ENCODE data around the gene RPS6KA2.
"Not testable (repeated sequence)": the region's sequence is repeated elsewhere in the genome, so short reads cannot be mapped to it uniquely, and the experiment has no call there.

Gene RPS6KA2

DNA sequence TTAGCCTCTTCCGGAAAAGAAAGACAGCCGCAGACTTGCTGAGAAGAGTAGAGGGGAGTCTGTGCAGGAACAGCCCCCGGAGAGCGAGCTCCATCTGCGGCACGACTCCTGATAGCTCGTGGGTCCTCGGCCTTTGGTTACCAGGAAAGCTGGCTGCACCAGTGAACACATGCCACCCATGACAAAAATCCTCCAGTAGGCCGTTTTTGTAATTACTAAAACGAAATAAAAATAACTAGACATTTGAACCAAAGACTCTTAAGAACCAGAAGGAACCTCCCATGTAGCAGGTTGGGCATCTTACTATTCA lies 82.8 kb downstream of the RPS6KA2 start:
- no peak for DNase-seq

DNA sequence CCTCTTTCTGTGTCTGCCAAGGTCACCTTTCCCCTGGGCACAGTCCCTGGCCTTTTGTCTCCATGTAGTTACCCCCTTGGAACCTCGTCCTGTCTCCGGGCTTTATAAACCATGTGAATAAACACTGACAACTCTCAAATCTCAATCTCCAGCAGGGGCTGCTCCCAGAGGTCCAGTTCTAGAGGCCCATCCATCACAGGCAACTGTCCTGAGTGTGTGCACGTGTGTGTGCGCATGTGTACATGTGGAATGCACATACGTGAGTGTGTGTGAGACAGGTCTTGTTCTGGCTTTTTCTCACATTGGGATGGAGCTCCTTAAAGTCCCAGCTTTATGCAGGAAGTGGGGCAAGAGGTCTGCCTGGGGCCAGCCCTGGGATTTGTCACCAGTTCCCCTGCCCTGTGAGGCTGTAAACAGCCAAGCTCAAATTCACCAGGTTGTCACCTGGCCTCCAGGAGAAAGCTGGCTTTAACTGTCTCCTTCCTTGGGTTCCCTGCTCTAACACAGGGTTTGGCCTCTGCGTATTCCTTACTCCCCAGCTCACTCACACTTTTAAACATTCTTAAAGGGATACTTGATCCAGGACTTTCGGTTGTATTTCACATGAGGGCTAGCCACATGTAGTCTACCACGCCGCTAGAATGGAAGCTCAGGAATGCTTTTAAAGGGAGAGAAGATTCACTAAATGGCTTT lies 83.3 kb downstream of the RPS6KA2 start:
- no peak for DNase-seq

GRCh38 chr6:166542580-166542912 lies 84.5 kb downstream of the RPS6KA2 start:
- DNase-seq = no peak

- no peak for DNase-seq
These were observed 85.0 kb downstream of the RPS6KA2 start for GRCh38 chr6:166541876-166542579.

DNA sequence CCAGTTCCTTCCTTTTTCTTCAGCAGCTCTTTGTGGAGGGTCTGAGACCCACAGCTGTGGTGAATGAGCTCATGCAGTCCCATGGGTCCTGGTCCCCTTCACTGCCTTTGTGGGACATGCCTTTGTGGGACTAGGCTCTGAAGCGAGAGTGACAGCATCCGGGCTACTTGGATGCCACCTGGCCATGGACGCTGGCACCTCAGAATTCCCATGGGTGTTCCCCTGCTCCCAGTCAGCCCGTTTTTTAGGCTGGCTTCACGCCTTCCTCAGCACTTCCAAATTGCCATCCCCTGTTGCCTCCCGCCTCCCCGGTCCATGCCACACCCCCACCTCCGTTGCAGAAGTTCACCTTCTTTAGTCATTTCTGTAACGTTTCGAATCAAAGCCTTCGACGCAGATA lies 85.7 kb downstream of the RPS6KA2 start:
- DNase-seq = no peak

DNA sequence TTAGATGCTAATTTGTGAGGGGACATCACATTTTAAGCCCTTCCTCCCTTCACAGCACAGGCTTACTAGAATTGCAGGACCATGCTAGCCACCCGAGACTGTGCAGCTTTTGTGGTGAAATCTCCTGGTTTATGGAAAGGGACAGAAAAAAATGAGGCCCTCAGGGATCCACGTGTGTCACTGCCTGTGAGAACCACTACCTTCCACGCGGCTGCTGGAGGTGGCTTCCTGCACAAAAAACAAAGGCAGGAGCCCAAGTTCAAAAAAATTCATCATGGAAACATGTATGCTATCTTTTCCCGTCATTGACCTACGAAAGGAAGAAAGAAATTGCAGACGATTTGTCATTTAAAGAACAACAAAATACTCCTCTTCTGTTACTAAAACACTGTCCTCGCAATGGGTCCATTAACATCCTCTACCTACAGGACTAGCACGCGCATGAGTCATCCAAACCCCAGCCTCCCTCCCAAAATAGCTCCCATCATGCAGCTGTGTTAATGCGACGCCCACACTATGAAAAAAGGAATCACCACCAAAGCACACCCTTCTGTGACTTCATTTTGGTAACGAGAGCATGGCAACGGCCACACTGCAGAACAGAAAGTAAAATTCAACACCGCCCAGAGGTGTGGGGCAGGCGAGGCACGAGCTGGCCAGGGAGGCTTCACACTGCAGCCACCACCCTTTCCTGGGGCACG lies 86.3 kb downstream of the RPS6KA2 start:
- DNase-seq = no peak

DNA sequence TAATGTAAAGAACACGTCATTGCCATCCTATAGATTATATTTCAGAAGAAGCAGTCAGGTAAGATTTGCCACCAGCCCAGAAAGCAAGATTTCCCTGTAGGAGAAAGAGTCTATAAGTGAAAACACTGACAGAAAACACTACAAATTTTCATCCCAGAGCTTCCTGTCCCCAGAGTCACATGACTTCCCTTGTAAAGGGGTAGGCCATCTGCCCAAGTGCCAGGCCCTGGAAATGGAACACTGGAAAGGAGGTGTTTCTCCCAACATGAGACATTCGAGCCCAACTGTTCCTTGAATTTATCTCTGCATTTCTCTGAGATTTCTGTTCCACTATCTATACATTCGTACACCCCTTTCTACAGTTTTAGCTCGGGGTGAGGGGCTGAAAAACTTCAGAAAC lies 87.5 kb downstream of the RPS6KA2 start:
- DNase-seq = no peak

GRCh38 chr6:166539011-166539385 lies 88.1 kb downstream of the RPS6KA2 start:
- DNase-seq = not testable (repeated sequence)

GRCh38 chr6:166538297-166539010 lies 88.6 kb downstream of the RPS6KA2 start:
- no peak for DNase-seq

- DNase-seq = no peak
These were observed 92.2 kb downstream of the RPS6KA2 start for GRCh38 chr6:166534658-166535406.

GRCh38 chr6:166533205-166533824 lies 93.7 kb downstream of the RPS6KA2 start:
- DNase-seq = no peak

GRCh38 chr6:166532302-166532701 lies 94.7 kb downstream of the RPS6KA2 start:
- no peak for DNase-seq

GRCh38 chr6:166530211-166531095 lies 96.6 kb downstream of the RPS6KA2 start:
- no peak for DNase-seq

DNA sequence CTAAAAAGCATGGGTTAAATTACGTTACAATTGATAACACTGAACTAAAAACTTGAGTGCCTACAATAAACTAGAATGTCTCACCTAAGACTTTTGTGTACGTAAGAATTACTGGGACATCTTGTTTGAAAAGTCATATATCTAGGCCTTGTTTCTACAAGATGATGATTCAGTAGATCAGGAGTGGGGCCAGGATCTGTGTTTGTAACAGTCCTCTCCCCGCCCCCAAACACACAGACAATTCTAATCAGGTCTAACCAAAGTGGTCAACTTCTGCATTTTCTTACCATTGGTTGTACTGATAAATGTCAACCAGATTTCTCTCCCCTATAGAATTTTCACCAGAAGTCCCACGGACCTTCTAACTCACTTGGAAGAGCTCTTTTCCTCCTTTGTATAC lies 97.5 kb downstream of the RPS6KA2 start:
- no peak for DNase-seq

- not testable (repeated sequence) for DNase-seq
These were observed 98.0 kb downstream of the RPS6KA2 start for GRCh38 chr6:166529058-166529457.

DNA sequence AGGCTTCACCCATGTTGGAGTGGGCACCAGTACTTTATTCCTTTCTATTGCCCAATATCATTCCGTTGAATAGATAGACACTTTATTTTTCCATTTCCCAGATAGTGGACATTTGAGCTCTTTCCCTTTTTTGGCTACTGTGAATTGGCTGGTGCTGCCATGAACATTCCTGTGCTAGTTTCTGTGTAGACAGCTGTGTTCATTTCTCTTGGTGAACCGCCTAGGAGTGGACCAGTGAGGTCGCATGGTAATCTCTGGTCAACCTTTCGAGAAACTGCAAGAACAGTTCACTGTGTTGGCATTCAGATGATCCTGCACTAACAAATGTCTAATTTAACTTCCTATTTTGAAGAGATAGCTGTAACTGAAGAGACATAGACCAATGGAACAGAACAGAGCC lies 99.2 kb downstream of the RPS6KA2 start:
- DNase-seq = no peak

DNA sequence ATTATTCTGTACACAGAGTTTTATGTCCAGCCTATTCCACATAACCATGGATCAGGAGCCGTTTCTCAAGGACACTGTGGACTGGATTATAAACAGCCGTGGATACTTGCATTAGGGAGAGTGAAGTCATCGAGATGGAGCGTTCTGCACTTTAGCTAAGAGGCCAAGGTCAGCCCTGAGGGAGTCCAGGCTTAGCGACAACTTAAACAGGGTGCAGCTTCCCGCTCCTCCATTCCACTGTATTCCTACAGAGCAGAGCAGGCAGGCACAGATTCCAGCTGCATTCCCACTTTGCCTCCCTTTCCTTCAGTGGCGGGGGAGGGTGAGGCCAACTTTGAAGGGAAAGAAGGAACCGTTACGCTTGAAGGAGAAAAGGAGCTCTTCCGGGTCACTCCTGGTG lies 100.1 kb downstream of the RPS6KA2 start:
- DNase-seq = no peak

DNA sequence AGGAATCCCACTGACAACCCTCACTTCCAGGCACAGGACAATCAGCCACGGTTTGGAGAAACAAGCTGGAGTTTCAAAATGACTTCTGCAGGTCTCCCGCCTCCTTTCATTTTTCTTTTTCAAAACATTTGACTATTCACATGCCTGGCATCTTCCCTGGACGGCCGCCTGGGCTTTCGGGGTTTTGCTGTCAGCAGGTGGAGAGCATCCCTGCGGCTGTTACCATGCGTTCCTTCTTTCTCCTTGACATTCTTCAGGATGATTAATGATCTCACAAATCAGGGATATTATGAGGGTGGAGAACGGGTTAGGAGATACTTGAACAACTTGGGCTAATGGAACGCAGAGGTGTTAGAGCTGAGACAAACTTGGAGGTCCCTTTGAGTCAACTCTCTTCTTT lies 101.5 kb downstream of the RPS6KA2 start:
- DNase-seq = no peak

DNA sequence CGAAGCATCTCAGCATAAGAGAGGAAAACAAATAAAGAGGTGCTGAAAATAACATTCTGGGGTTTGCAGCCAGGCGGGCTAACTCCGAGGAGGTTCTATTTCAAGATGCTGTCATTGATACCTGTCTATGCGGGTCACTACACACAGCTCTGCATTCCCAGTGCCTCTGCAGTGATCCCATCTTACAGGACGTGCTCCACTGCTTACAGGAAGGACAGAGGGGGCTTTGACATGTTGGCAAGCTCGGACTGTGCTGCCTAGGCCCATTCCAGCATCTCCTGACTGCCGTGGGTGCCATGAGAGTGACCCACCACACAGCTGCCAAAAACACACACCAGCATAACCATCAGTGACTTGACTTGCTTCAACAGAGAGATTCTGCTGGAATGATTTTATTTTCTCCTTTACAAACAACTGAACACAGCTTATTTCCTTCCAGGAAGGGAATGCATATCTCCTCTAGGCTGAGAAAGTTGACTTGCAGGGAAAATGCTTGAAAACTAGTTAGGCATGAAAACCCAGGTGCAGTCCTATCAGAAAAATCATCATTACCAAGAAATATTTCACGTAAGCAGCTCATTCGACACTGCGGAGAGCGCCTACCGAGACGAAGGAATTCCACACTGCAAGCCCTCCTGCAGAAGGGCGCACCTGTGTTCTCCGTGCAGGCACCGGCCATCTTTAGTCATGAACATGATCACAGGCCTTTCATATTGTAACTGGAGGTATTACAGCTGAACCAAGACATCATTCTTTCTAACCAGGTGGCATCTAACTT lies 103.1 kb downstream of the RPS6KA2 start:
- no peak for DNase-seq
